NCI-H1930 (cell line): ENCODE measurements around the gene DAB2IP.

Source experiments
- DNase-seq, 2 experiments: peaks; one replicate each; lab custom pipeline; 2025; lab: John Stamatoyannopoulos, UW

The DAB2IP gene

DNA sequence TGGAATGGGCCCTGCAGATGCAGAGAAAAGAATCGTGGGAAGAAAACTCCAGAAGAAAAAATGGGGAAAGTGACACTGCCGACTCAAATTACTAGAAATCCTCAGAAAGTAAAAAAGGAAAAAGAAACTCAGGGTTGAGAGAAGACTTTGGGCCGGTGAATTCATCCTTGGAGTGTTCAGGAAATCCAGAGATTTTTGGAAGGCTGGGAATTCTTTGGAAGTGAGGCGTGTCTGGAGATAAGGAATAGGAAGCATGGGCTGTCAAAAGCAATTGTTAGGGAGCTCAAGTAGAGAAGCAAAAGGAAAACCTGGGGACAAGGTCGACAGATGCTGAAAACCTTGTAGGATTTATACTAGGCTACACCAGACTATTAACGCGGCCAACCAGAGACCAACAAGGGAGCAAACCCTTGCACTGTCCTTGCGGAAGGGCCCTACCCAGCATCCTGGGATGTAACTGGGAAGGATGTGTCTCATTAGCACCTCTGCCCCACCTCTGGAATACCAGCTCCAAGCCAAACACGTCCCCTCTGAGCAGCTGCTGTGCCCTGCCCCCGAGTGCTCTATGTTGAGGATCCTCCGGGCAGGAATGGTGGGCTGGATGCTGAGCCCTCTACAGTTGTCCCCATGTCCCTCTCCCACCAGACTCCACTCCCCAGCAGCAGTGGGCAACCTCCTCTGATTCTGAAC, 11.6 kb downstream of the DAB2IP start:
- no peak for DNase-seq

GRCh38 chr9:121663591-121663990, 12.2 kb downstream of the DAB2IP start:
- no peak for DNase-seq

DNA sequence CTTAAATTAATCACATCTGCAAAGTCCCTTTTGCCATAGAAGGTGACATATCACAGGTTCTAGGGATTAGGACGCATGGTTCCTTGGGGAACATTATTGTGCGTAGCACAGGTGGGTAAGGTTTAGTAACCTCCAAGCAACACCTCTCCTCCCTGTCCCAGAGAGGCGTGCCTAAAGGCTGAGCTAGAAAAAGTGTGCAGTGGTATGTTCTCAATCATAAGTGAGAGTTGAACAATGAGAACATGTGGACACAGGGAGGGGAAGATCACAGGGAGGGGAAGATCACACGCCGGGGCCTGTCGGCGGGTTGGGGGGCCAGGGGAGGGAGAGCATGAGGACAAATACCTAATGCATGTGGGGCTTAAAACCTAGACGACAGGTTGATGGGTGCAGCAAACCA, 14.9 kb downstream of the DAB2IP start:
- DNase-seq: no peak

GRCh38 chr9:121667214-121667613, 15.8 kb downstream of the DAB2IP start:
- no peak for DNase-seq

DNA sequence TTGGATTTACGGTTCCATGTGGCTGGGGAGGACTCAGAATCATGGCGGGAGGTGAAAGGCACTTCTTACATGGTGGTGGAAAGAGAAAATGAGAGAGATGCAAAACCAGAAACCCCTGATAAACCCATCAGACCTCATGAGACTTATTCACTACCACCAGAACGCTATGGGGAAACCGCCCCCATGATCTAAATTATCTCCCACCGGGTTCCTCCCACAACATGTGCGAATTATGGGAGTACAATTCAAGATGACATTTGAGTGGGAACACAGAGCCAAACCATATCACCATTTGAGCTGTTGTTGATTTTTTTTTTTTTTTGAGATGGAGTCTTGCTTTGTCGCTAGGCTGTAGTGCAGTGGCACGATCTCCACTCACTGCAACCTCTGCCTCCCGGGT, 16.5 kb downstream of the DAB2IP start:
- no peak for DNase-seq

GRCh38 chr9:121670431-121670830, 19.0 kb downstream of the DAB2IP start:
- DNase-seq: no peak

DNA sequence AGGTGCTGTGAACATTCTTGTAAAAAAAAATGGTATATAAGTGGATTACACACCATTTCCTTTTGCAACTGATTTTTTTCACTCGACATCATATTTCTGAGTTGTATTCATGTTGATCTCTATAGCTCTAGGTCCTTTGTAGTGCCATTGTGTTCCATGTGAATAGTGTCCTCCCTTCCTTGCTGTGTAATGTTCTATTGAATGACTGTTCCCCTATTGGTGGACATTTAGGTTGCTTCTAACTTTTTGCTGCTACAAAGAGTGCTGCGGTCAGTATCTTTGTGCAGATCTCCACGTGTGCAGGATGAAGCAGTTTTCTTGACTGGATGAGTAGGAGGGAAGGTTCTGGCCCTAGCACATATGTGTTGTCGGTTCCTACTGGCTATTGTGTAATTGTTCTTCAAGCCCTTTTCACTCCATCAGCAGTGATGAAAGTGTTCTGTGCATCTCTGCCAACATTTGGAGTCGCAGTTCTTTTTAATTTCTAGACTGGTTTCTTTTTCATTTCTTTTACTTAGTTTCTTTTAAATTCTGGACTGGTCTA, 20.2 kb downstream of the DAB2IP start:
- no peak for DNase-seq

DNA sequence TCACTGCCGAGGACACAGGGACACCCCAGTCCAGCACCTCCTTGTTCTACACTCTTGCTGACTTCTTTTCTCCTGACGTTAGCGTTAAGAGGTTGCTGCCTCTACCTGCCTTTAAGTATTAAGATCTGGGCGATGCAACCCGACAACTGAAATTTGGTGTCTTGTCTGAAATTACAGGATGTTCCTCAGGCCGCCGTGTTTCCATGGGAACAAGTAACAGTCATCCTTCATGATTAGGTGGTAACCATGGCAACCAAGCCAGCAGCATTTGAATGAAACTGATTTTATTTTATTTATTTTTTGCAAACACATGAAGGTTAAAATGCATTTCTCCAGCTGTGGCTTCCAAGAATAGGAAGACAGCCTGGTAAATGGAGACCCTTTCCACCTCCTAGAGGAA, 20.8 kb downstream of the DAB2IP start:
- DNase-seq: no peak

DNA sequence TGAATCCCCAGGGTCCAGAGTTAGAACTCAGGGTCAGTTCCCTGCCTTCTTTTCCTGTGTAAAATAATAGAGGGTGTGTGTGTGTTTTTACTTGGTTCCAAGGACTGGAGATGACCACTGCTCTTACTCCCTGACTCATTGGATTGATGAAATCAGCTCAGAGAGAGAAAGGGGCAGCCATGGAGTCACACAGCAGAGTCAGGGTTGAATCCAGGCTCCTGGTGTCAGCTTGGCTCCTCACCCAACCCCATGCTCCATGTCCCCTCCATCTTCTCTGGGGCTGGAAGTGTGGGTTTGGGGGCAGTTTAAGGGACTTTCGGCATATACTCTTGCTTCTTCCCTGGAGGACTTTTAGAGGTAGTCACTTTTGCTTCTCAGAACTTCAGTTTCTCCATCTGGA, 21.6 kb downstream of the DAB2IP start:
- no peak for DNase-seq

- no peak for DNase-seq
These were observed 22.1 kb downstream of the DAB2IP start for GRCh38 chr9:121673576-121673975.

- DNase-seq: no peak
These were observed 22.6 kb downstream of the DAB2IP start for GRCh38 chr9:121674017-121674416.

DNA sequence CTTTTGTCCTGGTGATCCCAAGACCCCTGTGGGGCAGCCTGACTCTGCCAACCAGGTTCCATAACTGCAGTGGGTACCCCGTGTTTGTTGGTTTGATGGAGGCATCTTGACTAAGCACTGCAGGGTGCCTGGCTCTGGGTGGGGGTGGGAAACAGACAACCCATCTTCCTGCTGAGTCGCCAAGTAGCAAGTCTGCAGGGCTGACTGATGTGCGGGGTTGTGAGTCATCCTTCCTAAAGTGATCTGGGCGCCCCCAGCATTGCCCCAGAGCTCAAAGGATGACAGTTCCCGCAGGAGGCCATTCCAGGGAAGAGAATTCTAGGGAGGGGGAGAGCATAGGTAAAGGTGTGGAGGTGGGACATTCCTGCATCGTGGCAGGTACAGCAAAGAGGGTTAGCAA, 23.5 kb downstream of the DAB2IP start:
- no peak for DNase-seq

DNA sequence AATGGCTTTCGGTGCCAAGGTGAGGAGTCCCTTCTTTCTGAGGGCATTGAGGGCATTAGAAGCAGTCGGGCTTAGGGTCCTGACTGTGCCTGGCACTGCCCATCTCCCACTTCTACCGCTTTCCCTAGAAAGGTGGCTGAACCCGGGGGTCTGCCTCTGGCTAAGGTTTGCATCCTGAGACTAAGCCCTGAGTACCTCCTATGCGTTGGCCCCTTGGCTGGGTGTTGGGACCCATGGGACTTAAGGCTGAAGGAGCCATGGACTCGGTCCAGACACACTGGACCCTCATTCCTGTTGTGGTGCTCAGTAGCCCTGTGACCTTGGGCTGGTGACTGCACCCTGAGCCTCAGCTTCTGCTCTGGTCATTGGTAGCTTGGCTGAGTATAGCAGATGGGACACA, 23.9 kb downstream of the DAB2IP start:
- DNase-seq: no peak

GRCh38 chr9:121675969-121676822, 24.8 kb downstream of the DAB2IP start:
- DNase-seq: no peak

DNA sequence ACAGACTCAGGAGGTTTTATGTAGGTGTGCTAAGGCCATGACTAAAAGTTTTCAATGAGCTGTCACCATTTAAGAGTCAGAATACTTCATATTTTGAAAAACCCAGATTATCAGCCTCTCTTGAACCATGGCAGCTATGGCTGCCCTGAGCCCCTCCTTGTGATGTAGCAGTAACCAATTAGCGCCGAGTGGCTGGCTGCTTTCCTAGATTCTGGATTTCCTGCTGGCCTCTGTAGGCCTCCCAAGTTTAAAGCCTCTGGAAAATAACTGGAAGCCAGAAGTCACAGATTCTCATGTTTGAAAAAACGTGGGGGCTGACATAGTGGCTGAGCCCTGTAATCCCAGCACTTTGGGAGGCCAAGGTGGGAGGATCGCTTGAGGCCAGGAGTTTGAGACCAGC, 25.5 kb downstream of the DAB2IP start:
- no peak for DNase-seq

- no peak for DNase-seq
These were observed 27.1 kb downstream of the DAB2IP start for GRCh38 chr9:121678501-121679022.

DNA sequence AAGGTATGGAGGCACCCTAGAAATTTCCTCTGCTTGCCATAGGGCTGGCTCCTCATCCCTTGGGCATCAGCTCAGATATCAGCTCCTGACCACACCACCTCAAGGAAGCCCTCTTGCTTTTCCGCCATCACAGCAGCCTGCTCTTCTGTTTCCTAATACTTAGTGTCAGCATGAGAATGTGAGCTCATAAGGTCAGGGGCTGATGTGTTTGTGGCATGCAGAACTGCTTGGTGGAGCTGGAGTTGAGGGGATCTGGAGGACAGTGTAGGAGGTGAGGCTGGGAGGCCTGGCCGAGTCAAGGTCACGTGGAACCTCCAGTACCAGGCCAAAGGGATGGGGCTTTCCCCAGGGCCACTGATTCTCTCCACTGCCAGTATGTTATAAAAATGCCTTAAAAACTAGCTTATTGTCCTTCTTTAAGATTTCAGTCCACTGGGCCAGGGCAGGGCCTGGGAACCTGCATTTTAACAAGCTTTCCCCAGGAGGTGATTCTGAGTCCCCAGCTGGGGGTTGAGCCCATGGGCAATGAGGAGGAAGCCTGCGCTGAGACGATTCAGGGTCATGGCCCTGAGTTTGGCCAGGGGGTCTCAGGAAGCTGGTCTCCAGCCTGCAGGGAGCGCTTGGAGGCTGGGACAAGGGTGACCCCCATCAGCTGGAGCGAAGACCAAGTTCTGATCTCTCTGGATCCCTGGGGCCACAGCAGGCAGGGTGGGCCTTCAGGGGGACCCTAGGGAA, 28.6 kb downstream of the DAB2IP start:
- DNase-seq: no peak

GRCh38 chr9:121681404-121681803, 30.0 kb downstream of the DAB2IP start:
- DNase-seq: no peak

DNA sequence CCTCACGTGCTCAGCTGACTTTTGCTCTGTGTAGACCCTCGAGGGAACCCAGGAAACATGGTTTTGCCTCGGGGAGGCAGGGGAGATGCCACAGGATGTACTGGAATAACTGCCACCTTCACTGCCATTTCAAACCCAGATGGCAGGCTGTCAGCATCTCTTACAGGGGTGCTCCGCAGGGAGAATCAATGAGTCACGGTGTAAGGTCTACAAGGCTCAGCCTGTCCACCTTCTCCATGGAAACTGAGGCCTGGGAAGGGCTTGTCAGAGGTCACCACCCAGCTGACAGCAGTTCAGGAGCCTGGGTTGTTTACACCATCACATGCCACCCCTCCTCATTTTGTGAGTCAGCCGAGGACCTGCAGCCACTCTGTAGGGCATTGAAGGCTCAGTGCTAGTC, 30.8 kb downstream of the DAB2IP start:
- no peak for DNase-seq

GRCh38 chr9:121682926-121683515, 31.6 kb downstream of the DAB2IP start:
- no peak for DNase-seq

- no peak for DNase-seq
These were observed 32.2 kb downstream of the DAB2IP start for GRCh38 chr9:121683652-121684051.
